Activated CD8-positive, alpha-beta memory T cell treated with anti-CD3 and anti-CD28 coated beads, Interleukin-2, amount 50 U/mL, for 24 hours (primary cell): Measurements from ENCODE around the gene ELF2.
"Not testable (repeated sequence)": the region's sequence is repeated elsewhere in the genome, so short reads cannot be mapped to it uniquely, and the experiment has no call there.

Experiments
- DNase-seq: peaks from one replicate; pipeline ENCODE4 v3.0.0-alpha.2; 2020; ENCODE audit errors: extremely low read depth

ELF2 gene

DNA sequence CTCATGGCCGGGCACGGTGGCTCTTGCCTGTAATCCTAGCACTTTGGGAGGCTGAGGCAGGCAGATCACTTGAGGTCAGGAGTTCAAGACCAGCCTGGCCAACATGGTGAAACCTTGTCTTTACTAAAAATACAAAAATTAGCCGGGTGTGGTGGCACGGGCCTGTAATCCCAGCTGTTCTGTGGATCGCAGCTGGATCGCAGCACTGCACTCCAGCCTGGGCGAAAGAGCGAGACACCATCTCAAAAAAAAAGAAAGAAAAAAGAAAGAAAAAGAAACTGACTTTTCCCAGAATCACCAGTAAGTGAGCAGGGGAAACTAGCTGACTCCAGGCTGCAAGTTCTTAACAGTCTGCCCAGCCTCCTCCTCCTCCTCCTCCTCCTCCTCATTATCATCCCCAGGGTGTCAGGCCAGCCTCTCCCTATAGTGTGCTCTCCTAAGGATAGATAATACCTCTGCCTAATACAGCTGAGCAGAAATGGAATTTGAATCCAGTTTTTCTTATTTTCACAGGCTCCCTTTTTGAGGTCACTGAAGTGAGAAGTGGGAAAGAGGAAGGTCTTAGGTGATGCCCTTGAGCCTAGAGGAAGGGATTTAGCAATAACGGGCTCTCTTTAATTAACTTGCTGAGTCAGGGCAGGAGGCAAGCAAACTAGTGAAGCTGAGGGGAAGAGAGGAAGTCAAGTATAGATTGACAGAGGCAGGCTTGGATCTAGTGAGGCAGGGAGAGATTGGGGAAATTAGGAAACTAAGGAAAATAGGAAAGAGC is 11.8 kb upstream of the ELF2 start:
- DNase-seq: no peak

DNA sequence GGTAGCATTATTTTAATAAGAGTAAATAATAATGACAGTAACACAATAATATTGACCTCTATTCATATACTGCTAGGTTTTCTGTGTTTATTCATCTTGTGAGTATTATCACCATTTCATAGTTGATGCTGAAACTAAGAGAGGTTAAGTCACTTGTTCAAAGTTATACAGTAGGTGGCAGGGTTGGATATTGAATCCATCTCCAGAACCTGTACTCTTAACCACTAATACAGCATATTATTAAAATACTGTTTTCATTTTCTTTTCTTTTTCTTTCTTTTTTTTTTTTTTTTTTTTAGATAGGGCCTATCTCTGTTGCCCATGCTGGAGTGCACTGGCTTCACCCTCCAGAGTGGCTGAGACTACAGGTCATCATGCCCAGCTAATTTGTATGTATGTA is 7.1 kb upstream of the ELF2 start:
- DNase-seq: no peak

DNA sequence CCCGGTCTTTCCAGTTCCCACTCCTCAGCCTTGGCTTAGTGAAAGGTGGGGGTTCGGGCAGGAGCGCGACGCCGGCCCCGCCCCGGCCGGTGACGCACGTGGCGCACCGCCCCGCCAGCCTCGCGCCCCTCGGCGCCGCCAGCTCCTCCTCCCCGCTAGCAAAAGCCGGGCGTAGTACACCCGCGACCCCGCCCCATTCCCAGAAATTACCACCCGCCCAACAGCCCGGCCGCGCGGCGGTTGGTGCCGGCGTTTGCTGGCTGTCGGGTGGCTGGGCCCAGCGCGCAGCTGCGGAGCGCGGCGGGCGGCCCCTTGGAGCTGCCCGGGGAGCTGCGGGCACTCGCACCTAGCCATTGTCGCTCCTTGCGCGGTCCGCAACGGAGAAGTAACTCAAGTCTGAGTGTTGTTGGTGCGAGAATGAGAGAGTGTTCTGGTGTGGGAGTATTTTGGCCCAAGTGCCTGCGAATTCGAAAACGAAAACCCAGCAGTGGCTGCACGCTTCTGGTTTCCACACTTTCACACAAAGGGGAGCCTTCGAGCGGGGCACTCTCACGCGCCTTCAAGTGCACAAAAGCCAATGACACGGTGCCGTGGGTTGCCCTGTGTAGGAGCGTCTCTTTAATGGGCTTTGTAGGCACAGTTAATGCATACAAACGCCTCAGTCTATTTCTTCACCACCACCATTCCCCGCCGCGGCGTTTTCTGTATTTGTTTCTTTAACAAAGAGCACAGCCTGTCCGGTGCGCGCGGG is 1.0 kb upstream of the ELF2 start:
- peak; percentile 73 for DNase-seq

DNA sequence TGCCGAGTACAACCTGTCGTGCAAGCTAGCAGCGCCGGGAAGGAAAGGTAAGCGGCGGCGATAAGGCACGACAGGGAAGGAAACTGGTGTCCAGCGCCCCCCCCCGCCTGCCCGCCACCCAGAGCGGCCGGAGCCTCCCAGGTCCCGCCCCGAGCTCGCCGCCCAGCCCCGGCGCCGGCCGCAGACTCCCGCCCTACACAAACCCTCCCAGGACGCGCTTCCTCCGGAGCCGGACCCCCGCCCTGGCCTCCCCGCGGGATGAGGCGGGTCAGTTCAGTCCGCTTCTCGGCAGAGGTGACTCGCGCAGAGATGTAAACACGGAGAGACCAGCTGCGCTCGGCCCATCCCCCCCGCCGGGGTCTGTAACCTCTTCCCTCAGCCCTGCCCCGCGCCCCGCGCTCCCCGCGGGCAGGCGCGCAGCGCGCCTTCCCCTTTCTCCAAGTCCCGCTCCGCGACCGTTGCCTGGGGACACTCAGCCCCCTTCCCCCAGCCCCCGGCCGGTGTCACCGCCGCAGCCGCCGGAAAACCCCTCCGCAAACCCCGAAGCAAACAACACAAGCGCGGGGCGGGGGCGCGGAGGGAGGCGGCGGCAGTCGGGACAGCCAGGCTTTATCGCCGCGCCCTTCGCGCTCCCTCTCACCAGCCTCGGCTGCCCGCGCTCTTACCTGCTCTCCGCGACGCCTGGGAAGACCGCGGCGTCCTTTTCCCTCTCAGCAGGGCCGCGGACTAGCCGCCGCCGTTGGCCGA is 543 bp downstream of the ELF2 start:
- no peak for DNase-seq

DNA sequence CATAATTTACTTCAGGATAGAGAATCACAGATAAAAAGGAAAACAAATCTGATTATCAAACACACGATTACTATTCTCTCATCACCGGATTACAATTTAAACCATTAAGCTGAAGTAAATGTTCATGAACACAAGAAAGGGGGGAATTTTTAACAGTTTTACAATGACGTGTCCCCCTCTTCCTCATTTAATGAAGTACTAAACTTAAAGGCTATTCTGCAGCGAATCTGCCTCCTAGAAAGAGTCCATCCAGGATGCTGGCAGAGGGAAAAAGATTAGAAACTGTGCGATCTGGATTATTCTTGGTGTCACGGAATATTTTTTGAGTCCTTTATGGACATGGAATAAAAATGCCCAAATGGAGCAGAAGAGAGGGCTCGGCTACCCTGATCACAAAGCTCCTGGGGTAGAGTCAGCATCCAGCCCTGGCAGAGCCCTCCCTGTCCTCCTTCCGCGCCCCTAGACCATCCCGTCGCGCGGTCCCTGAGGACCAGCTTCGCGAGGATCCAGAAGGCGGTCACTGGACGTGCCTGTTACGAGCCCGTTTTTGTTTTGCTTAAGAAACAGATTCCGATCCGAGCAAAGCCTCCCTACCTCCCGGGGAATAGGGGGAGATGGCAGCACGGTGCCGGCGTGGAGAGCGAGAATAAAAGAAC is 1.2 kb downstream of the ELF2 start:
- no peak for DNase-seq

DNA sequence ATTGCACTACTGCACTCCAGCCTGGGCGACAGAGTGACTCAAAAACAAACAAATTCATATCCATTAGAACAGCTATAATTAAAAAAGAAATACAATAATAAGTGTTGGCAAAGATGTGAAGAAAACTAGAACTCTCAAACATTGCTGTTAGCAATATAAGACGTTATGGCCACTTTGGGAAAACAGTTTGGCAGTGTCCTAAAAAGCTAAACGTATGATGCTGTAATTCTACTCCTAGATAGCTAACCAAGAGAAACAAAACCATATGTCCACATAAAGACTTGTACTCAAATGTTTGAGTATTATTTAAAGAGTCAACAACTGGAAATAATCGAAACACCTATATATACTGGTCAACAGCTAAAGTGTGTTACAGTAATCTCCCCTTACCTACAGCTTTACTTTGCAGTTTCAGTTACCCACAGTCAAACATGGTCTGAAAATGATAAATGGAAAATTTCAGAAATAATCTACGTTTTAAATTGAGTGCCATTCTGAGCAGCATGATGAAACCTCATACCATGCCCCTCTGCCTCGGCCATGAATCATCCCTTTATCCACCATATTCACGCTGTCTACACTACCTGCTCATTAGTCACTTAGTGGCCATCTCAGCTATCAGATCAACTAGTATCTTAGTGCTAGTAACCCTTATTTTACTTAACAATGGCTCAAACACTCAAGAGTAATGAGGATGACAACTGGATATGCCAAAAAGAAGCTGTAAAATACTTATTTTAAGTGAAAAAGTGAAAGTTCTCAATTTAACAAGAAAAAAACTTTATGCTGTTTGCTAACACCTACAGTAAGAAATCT is 4.9 kb downstream of the ELF2 start:
- DNase-seq: no peak

DNA sequence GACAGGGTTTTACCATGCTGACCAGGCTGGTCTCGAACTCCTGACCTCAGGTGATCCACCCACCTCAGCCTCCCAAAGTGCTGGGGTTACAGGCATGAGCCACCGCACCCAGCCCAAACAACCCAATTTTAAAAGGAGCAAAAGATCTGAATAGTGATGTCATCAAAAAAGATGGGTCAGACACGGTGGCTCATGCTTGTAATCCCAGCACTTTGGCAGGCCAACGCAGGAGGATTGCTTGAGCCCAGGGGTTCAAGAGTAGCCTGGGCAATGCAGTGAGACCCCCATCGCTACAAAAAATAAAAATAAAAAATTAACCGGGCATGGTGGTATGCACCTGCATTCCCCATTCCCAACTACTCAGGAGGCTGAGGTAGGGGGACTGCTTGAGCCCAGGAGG is 6.1 kb downstream of the ELF2 start:
- no peak for DNase-seq

DNA sequence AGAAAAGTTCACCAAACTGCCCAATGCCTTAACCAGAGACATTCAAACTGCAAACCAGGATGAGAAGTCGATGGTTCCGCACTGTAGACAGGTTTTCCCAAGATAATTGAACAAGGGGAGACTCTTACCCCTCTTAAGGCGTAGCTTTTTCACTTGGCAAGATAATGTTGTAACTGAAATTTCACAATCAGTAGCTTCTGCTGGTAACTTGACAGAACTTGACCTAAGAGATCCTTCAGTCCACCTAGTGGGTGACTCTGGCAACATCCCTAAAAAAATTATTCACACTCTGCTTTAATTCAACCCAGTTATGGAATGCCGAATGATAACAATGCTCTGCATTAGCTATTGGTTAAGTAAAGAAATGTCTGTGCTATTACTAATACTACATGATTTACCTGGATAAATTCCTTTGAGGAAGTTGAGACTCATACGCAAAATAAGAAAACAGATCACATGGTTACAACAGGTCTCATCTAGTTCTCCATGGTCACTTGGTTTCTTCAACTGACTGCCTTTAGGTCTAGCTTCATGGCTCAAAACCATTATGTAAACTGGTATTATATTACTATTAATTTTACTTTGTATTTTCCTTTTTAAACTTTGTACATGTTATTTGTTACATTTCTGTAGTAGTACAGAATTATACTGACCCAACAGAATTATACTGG is 9.1 kb downstream of the ELF2 start:
- no peak for DNase-seq

DNA sequence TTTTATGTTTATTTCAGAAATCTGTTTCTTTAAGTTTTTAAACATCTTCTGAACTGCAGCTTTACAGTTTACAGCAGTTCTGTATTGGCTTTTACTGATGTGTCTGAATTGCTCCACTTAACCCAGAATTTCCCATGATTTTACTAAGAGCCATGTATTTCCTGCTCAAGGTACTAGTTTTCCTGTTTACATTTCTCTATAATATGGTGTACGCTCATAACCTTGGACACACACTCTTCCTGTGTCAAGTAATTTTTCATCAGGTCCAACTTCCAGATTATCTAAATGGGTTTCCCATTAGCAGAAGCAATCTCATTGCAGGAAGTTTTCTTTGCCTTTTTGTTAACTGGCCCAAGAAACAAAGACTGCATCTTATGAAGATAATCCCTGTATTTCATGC is 12.3 kb downstream of the ELF2 start:
- DNase-seq: no peak

DNA sequence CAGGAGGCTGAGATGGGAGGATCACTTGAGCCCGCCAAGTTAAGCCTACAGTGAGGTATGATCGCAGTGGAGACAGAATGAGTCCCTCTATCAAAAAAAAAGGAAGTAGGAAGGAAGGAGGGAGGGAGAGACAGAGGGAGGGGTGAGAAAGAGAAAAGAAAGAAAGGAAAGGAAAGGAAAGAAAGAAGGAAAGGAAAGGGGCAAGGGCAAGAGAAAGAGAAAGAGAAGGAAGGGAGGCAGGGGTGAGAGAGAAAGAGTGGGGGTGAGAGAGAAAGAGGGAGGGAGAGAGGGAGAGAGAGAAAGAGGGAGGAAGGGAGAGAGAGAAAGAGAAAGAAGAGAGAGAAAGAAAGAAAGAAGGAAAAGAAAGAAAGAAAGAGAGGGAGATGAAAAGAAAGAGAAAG is 13.2 kb downstream of the ELF2 start:
- DNase-seq: no peak

DNA sequence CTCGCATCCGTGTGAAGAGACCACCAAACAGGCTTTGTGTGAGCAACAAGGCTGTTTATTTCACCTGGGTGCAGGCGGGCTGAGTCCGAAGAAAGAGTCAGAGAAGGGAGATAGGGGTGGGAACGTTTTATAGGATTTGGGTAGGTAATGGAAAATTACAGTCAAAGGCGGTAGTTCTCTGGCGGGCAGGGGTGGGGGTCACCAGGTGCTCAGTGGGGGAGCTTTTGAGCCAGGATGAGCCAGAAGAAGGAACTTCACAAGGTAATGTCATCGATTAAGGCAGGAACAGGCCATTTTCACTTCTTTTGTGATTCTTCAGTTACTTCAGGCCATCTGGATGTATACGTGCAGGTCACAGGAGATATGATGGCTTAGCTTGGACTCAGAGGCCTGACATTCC is 19.0 kb downstream of the ELF2 start:
- not testable (repeated sequence) for DNase-seq

DNA sequence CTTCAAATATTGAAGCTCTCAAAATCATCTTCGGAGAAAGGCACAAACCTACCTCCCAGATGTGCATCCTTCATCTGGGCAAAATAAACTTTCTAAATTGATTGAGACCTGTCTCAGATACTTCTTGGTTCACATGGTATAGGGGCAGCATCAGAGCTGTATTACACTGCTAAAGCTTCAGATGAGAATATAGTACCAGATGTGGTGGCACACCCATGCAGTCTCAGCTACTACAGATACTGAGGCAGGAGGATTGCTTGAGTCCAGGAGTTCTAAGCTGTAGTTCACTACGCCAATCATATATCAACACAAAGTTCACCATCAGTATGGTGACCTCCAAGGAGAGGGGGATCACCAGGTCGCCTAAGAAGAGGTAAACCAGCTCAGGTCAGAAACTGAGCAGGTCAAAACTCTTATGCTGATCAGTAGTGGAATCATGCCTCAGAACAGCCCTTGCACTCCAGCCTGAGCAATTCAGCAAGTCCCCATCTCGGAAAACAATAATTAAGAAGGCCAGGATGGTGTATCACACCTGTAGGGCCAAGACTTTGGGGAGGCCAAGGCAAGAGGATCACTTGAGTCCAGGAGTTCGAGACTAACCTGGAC is 22.0 kb downstream of the ELF2 start:
- no peak for DNase-seq

DNA sequence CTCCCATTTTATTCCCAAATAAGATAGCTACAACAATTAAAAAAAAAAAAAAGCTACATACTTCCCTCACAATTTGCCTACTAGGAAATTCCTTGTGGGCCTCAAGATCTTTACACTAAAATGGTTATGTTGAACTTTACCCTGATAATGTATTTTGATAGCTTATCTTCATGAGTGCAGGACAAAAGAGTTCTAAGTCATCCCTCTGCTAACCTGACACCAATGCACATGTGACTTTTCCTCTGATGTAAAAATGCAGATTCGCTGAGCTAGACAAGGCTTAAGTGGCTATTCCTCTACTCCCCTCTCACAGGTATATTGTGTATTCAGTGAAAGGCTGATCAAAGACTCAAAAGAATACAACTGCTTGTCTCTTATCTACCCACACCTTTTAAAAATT is 22.5 kb downstream of the ELF2 start:
- no peak for DNase-seq

DNA sequence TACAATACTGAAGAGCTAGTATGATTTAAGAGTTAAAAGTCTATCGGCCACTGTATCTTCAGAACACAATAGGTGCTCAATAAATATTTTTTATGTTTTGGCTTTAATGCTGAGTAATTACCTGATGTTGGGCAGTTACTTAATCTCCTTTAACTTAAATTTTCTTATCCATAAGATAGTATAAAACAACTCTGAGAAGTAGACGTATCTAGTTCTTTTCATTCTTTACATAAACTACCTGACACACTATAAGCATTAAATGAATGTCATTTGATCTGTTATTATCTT is 22.9 kb downstream of the ELF2 start:
- no peak for DNase-seq

DNA sequence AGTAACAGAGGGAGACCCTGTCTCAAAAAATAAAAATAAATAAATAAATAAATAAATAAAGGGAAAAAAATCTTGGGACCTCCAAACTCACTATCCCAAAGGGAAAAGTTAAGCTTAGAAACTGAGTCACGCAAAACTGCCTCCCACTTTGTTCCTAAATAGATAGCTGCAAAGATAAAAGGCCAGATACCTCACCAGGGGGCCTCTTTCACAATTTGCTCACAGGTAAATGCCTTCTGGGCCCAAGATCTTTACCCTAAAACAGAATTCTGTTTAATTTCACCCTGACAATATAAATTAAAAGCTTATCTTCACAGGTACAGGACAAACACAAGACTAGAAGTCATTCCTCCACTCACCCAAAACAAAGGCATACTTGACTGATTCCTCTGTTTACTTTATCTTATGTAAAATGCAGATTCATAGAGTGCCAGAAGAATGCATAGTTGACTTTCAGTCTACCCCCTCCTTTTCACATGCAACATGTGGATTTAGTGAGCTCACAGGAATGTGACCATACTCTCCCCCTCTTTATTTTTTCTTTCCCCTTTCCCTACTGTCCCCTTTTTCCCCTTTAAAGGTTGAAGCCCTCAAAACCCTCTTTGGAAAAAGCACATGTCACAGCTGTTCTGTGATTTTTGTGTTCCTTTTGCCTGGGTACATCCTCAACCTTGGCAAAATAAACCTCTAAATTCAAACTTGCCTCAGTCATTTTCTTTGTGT is 23.4 kb downstream of the ELF2 start:
- no peak for DNase-seq

DNA sequence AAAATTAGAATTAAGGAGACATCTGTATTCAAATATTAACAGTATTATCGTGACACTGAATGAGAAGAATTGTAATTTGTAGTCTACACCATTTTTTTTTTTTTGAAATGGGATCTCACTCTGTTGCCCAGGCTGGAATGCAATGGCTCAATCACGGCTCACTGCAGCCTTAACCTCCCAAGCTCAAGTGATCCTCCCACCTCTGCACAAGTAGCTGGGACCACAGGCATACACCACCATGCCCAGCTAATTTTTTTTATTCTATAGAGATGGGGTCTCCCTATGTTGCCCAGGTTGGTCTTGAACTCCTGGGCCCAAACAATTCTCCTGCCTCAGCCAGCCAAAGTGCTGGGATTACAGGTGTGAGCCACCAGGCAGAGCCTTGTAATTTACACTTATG is 24.8 kb downstream of the ELF2 start:
- DNase-seq: no peak

DNA sequence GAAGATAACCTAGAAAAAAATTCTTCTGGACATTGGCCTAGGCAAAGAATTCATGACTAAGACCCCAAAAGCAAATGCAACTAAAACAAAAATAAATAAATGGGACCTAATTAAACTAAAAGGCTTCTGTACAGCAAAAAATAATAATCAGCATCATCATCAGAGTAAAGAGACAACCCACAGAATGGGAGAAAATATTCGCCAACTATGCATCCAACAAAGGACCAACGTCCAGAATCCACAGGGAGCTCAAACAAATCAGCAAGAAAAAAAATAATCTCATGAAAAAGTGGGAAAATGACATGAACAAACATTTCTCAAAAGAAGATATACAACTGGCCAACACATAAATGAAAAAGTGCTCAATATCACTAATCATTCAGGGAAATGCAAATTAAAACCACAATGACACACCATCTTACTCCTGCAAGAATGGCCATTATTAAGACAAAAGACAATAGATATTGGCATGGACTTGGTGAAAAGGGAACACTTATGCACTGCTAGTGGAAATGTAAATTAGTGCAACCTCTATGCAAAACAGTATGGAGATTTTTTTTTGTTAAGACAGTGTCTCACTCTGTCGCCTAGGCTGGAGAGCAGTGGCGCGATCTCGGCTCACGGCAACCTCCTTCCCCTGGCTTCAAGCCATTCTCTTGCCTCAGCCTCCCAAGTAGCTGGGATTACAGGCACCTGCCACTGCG is 29.9 kb downstream of the ELF2 start:
- DNase-seq: no peak

DNA sequence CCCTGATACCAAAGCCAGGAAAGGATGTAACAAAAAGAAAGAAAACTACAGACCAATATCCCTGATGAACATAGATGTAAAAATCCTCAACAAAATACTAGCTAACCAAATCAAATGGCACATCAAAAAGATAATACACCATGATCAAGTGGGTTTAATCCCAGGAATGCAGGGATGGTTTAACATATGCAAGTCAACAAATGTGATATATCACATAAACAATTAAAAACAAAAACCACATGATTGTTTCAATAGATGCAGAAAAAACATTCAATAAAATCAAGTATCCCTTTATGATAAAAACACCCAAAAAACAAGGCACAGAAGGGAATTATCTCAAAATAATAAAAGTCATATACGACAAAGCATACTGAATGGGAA is 31.5 kb downstream of the ELF2 start:
- DNase-seq: no peak

DNA sequence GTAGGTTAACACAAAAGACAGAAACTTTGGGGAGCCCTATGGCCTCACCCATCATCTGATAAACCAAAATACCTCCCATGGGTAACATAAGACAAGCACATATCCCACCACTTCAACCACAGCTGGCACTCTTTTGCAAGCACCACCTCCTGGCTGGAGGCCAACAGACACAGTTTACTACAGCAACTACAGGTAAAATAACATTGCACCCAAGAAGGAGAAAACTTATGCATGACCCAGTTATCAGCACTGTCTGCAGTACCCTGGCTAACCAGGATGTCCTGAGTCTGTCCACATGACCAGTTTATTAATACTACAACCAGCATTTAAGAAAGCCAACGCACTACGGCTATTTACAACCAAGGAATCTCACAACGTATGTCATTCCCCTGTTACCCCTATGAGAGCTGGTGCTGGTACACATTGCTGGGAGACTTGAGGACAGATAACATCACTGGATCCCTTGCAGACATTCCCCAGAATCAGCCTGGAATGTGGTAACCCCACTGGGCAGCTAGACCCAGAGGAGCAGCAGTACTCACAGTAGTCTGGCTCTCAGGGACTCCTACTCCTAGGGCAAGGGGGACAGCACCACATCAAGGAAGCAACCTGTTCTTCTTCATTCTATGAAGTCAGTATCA is 32.0 kb downstream of the ELF2 start:
- DNase-seq: no peak
